K562 (cell line): ENCODE results near the gene DKKL1. TPM values are rescaled to one million over a fixed set of nuclear protein-coding genes. Genes with fewer than 3 reads are reported as not detected.

Experiments
- CHD4 ChIP-seq: fragments of 200-600 bp; sonication (generic); IDR thresholded peaks from 3 replicates; pipeline ENCODE4 v1.6.1; 2012; ENCODE audit warnings: low read depth, mild to moderate bottlenecking, mixed read lengths, low read length, inconsistent platforms; ENCODE audit not compliant: insufficient read depth, insufficient replicate concordance, poor library complexity, severe bottlenecking
- ELF4 ChIP-seq: fragments of 450-650 bp; formaldehyde crosslinking; IDR thresholded peaks from 2 replicates; pipeline ENCODE4 v1.4.0; 2022; ENCODE audit warnings: missing genetic modification characterization
- ETS2 ChIP-seq: IDR thresholded peaks from 2 replicates; pipeline ENCODE4 v1.6.1; 2016; ENCODE audit warnings: borderline replicate concordance, missing genetic modification characterization, mild to moderate bottlenecking, moderate library complexity, missing compliant biosample characterization; ENCODE audit not compliant: poor library complexity, severe bottlenecking
- HIVEP1 ChIP-seq: fragments of 250-450 bp; sonication (Bioruptor Pico); IDR thresholded peaks from 2 replicates; pipeline ENCODE4 v1.4.0; 2020; ENCODE audit warnings: mild to moderate bottlenecking
- NR1H2 ChIP-seq: sonication (generic); formaldehyde crosslinking; IDR thresholded peaks from 2 replicates; pipeline ENCODE4 v1.4.0; 2020; ENCODE audit warnings: mild to moderate bottlenecking, missing genetic modification reagents
- NR2C1 ChIP-seq, 2 experiments: fragments of 450-650 bp; IDR thresholded peaks; 2 replicates each; pipeline ENCODE4 v1.6.1; 2017; ENCODE audit warnings: mild to moderate bottlenecking in 2 of 2, antibody characterized with exemption in 1 of 2, inconsistent platforms in 1 of 2, missing compliant biosample characterization in 1 of 2, missing genetic modification characterization in 1 of 2
- NR2F6 ChIP-seq: fragments of 450-650 bp; formaldehyde crosslinking; IDR thresholded peaks from 2 replicates; pipeline ENCODE4 v1.4.0; 2020; ENCODE audit warnings: mild to moderate bottlenecking
- PRMT5 ChIP-seq: sonication (generic); formaldehyde crosslinking; IDR thresholded peaks from 2 replicates; pipeline ENCODE4 v1.5.0; 2020; ENCODE audit warnings: missing genetic modification reagents
- STAG1 ChIP-seq: sonication (generic); formaldehyde crosslinking; IDR thresholded peaks from 2 replicates; pipeline ENCODE4 v1.5.0; 2020; ENCODE audit warnings: missing genetic modification reagents, borderline replicate concordance
- ZC3H4 ChIP-seq: sonication (generic); formaldehyde crosslinking; IDR thresholded peaks from 2 replicates; pipeline ENCODE4 v1.9.0; 2021; ENCODE audit warnings: missing genetic modification reagents, borderline replicate concordance
- ZNF165 ChIP-seq: fragments of 250-450 bp; sonication (Bioruptor Pico); IDR thresholded peaks from 2 replicates; pipeline ENCODE4 v1.4.0; 2020; ENCODE audit warnings: borderline replicate concordance
- ZNF41 ChIP-seq: fragments of 250-450 bp; sonication (Bioruptor Pico); conservative IDR thresholded peaks from 2 replicates; pipeline ENCODE4 v1.4.0; 2020; ENCODE audit warnings: mild to moderate bottlenecking
- ZNF551 ChIP-seq: fragments of 250-450 bp; sonication (Bioruptor Pico); IDR thresholded peaks from 2 replicates; pipeline ENCODE4 v1.5.0; 2021; ENCODE audit warnings: mild to moderate bottlenecking, moderate library complexity
- polyA plus RNA-seq, 8 experiments: library from polyadenylated mRNA; depleted of rRNA in 4 of 8; stranded (reverse) in 5 of 8; unstranded in 3 of 8; fragments of >200 nt; fragmentation: Nextera tagmentation in 2 of 8; fragmentation: Illumina TruSeq in 1 of 8; extraction: Ambion mirVana in 2 of 8; extraction: Trizol in 1 of 8; gene quantifications; 2 replicates each; pipeline versions ENCODE4 v1.2.1 to v1.2.3, GENCODE V29; 2011 to 2014; ENCODE audit warnings: inconsistent platforms in 1 of 8, missing spikeins in 1 of 8
- total RNA-seq, 7 experiments: library from RNA; depleted of rRNA in 6 of 7; stranded (reverse); fragments of >200 nt in 6 of 7; fragmentation: Illumina TruSeq in 2 of 7; extraction: Trizol in 2 of 7; gene quantifications; 2 replicates each; pipeline versions ENCODE4 v1.2.1 to v1.2.3, GENCODE V29; 2011 to 2021; ENCODE audit warnings: low replicate concordance in 1 of 7
- TF ChIP-seq, protein P1 (sequence below): fragments of 250-450 bp; sonication (Bioruptor Pico); IDR thresholded peaks from 2 replicates; pipeline ENCODE4 v1.5.0; 2021; ENCODE audit warnings: mild to moderate bottlenecking, moderate library complexity
- TF ChIP-seq, protein P2 (sequence below): fragments of 250-450 bp; sonication (Bioruptor Pico); IDR thresholded peaks from 2 replicates; pipeline ENCODE4 v1.4.0; 2020
- TF ChIP-seq, protein P3 (sequence below): sonication (generic); formaldehyde crosslinking; IDR thresholded peaks from 2 replicates; pipeline ENCODE4 v1.9.0; 2022; ENCODE audit warnings: mild to moderate bottlenecking, missing genetic modification reagents

Gene DKKL1
- total and polyA plus RNA-seq, 9 of the 15 experiments (the other 6 are each of a cell fraction or from before 2014, with no cell fraction given) = 0.15 to 1.7 (median 0.52) TPM

DNA sequence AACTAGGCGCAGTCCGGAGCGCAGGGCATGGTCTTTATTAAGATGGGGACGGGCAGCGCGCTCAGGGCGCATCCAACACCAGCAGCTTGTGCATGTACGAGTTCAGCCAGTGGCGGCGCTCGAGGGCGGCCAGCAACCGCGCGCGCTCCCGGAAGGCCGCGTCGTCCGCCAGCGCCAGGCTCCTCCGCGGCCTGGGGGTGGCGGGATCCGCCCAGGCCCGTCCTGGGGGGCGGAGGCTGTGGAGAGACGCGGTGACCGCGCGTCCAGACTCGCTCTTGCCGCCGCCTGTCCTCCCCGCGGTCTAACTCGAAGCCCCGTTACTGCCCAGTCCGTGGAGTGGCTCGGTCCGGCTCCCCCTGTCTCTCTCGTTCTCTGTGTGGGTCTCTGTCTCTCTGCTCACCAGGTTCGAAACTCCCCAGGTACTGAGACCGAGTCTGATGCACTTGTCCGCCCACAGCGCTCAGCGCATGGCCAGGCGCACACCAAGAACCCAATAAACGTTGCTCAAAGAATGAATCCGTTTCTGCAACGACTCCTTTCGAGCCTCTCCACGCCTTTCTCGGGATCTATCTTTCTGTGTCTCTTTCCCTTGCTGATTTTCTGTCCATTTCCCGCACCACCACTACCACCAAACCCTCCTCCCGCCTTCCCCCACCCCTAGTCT, 58.9 kb downstream of the DKKL1 start (continued):
- TF ChIP-seq ETS2 (tag) (no peak), NR2C1 (IDR thresholded peaks at IDR 0.05) (no peak), NR2C1 (tag; IDR thresholded peaks at IDR 0.05) (no peak), ZC3H4 (no peak), NR2F6 (CRISPR knock-in tag) (no peak), STAG1 (CRISPR knock-in tag) (no peak), ELF4 (CRISPR knock-in tag) (no peak), ZNF41 (no peak), CHD4 (no peak), ZNF551 (no peak), HIVEP1 (no peak), ZNF165 (no peak), PRMT5 (CRISPR knock-in tag) (no peak), NR1H2 (no peak)
- TF ChIP-seq, protein P1, sequence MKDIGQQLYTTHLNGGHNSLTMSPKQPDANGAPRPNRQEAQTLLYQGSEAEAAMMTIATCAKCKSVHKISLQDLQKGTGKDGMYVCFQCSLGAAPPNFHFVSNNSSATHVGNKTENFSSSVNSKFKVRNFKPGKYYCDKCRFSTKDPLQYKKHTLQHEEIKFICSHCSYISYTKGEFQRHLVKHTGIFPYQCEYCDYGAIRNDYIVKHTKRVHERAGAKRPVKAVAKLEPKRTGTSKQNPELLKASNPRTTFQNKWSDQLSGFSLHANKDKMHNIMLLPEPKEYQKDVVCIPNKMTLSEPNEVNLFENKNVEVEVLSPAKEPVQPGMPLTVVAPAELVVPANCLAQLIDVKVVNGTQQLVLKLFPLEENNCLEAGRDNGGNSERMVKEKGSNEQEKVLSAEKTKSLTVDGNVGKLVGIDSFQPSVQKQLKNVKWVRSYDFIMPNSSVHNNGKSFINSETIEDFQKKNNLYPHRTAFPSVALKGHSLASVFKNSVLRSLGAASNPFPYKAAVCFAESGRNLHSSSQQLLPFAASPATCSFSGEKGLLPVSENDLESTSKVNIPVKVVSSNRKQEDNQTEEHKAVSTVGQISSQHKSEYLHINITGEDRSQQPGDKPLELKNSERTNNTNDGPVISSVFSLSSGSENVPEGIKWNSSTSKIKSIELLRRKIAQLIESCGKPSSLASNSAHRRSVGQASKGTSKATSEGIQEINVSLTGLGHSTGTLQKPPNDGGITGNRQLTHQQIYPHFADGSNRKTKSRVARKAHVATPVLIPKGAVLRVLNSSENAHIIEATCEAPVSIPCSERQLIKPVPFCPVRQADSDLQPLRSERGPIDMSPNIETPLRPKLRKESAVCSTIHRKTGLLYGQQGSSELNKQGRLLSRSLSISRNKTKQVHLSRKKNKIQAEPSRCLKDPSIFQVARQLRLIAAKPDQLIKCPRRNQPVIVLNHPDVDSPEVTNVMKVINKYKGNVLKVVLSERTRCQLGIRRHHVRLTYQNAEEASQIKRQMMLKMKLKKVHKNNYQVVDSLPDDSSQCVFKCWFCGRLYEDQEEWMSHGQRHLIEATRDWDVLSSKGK = no peak
- TF ChIP-seq, protein P2, sequence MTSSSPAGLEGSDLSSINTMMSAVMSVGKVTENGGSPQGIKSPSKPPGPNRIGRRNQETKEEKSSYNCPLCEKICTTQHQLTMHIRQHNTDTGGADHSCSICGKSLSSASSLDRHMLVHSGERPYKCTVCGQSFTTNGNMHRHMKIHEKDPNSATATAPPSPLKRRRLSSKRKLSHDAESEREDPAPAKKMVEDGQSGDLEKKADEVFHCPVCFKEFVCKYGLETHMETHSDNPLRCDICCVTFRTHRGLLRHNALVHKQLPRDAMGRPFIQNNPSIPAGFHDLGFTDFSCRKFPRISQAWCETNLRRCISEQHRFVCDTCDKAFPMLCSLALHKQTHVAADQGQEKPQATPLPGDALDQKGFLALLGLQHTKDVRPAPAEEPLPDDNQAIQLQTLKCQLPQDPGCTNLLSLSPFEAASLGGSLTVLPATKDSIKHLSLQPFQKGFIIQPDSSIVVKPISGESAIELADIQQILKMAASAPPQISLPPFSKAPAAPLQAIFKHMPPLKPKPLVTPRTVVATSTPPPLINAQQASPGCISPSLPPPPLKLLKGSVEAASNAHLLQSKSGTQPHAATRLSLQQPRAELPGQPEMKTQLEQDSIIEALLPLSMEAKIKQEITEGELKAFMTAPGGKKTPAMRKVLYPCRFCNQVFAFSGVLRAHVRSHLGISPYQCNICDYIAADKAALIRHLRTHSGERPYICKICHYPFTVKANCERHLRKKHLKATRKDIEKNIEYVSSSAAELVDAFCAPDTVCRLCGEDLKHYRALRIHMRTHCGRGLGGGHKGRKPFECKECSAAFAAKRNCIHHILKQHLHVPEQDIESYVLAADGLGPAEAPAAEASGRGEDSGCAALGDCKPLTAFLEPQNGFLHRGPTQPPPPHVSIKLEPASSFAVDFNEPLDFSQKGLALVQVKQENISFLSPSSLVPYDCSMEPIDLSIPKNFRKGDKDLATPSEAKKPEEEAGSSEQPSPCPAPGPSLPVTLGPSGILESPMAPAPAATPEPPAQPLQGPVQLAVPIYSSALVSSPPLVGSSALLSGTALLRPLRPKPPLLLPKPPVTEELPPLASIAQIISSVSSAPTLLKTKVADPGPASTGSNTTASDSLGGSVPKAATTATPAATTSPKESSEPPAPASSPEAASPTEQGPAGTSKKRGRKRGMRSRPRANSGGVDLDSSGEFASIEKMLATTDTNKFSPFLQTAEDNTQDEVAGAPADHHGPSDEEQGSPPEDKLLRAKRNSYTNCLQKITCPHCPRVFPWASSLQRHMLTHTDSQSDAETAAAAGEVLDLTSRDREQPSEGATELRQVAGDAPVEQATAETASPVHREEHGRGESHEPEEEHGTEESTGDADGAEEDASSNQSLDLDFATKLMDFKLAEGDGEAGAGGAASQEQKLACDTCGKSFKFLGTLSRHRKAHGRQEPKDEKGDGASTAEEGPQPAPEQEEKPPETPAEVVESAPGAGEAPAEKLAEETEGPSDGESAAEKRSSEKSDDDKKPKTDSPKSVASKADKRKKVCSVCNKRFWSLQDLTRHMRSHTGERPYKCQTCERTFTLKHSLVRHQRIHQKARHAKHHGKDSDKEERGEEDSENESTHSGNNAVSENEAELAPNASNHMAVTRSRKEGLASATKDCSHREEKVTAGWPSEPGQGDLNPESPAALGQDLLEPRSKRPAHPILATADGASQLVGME (CRISPR knock-in tag) = peak; percentile 57
- TF ChIP-seq, protein P3, sequence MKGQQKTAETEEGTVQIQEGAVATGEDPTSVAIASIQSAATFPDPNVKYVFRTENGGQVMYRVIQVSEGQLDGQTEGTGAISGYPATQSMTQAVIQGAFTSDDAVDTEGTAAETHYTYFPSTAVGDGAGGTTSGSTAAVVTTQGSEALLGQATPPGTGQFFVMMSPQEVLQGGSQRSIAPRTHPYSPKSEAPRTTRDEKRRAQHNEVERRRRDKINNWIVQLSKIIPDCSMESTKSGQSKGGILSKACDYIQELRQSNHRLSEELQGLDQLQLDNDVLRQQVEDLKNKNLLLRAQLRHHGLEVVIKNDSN (CRISPR knock-in tag) = peak; percentile 19; the same call in 1 of the 2 replicates
